OCI-LY7 (cell line): Measurements from ENCODE around the gene PDZD2.

Experiments used
- CTCF ChIP-seq: fragments of 200-600 bp; sonication (generic); conservative IDR thresholded peaks from 2 replicates; pipeline ENCODE4 v1.5.1; 2014; ENCODE audit warnings: mild to moderate bottlenecking, antibody characterized with exemption, low read length, moderate library complexity, mixed read lengths
- EZH2phosphoT487 ChIP-seq: fragments of 200-600 bp; sonication (generic); IDR thresholded peaks from 2 replicates; pipeline ENCODE4 v1.6.1; 2018; ENCODE audit warnings: low read depth, borderline replicate concordance, mild to moderate bottlenecking, mixed run types, antibody characterized with exemption, low read length, moderate library complexity, mixed read lengths

GRCh38 chr5:31944684-31945445 lies 305.9 kb downstream of the PDZD2 start:
- TF ChIP-seq CTCF (no peak), EZH2phosphoT487 (no peak)
